HUES6 (cell line): ENCODE results near the gene KAT14.
"Not testable (repeated sequence)": the region's sequence is repeated elsewhere in the genome, so short reads cannot be mapped to it uniquely, and the experiment has no call there.

ENCODE experiments used
- H3K27ac ChIP-seq: 2 replicates; pipeline ENCODE4 v1.7.0; 2013; ENCODE audit warnings: low read depth, mild to moderate bottlenecking, low read length, inconsistent platforms
- H3K27me3 ChIP-seq: 2 replicates; pipeline ENCODE4 v1.6.1; 2013; ENCODE audit warnings: low read length; ENCODE audit not compliant: control insufficient read depth, insufficient read depth
- H3K36me3 ChIP-seq: 2 replicates; pipeline ENCODE4 v1.6.1; 2013; ENCODE audit warnings: low read length; ENCODE audit not compliant: control insufficient read depth, insufficient read depth
- H3K4me1 ChIP-seq: 2 replicates; pipeline ENCODE4 v1.6.1; 2013; ENCODE audit warnings: low read length; ENCODE audit not compliant: control insufficient read depth, insufficient read depth
- H3K4me3 ChIP-seq: 2 replicates; pipeline ENCODE4 v1.5.1; 2013; ENCODE audit warnings: low read depth, low read length
- H3K9ac ChIP-seq: one replicate; pipeline ENCODE4 v1.6.1; 2013; ENCODE audit warnings: mild to moderate bottlenecking, low read length
- H3K9me3 ChIP-seq: 2 replicates; pipeline ENCODE4 v1.6.1; 2013; ENCODE audit warnings: low read depth, low read length; ENCODE audit not compliant: control insufficient read depth, insufficient read depth

KAT14 gene

GRCh38 chr20:18190338-18191233 is 52.9 kb downstream of the KAT14 start:
- no peak overlapping the region for H3K27ac ChIP-seq
- H3K9ac ChIP-seq = no peak overlapping the region
- H3K4me3 ChIP-seq = no peak overlapping the region
- no peaks in the 10 kb centered on the region for H3K27me3 ChIP-seq
- H3K4me1 ChIP-seq = no peaks in the 10 kb centered on the region
- H3K9me3 ChIP-seq = peaks cover 6% of the 10 kb centered on the region; the same call in 1 of the 2 replicates
- H3K36me3 ChIP-seq = peaks cover 40% of the 10 kb centered on the region

- Histone ChIP-seq H3K4me1 (no peaks in the 10 kb centered on the region), H3K9ac (no peak overlapping the region), H3K9me3 (peaks cover 6% of the 10 kb centered on the region; the same call in 1 of the 2 replicates), H3K36me3 (peaks cover 33% of the 10 kb centered on the region), H3K27me3 (no peaks in the 10 kb centered on the region), H3K4me3 (no peak overlapping the region), H3K27ac (no peak overlapping the region)
Measured at GRCh38 chr20:18191306-18191705, 53.6 kb downstream of the KAT14 start.

GRCh38 chr20:18194461-18194860 is 56.8 kb downstream of the KAT14 start:
- not testable (repeated sequence) for H3K9me3 ChIP-seq, H3K27ac ChIP-seq, H3K4me1 ChIP-seq, H3K9ac ChIP-seq, H3K27me3 ChIP-seq, H3K4me3 ChIP-seq
- peaks cover 12% of the 10 kb centered on the region for H3K36me3 ChIP-seq

GRCh38 chr20:18195931-18196330 is 58.3 kb downstream of the KAT14 start:
- H3K4me1 ChIP-seq = no peaks in the 10 kb centered on the region
- no peak overlapping the region for H3K27ac ChIP-seq
- no peaks in the 10 kb centered on the region for H3K27me3 ChIP-seq
- peaks cover 4% of the 10 kb centered on the region; the same call in 1 of the 2 replicates for H3K36me3 ChIP-seq
- H3K4me3 ChIP-seq = no peak overlapping the region
- no peak overlapping the region for H3K9ac ChIP-seq
- H3K9me3 ChIP-seq = peaks cover 6% of the 10 kb centered on the region; the same call in 1 of the 2 replicates

- H3K9me3 ChIP-seq = peaks cover 14% of the 10 kb centered on the region
- H3K27me3 ChIP-seq = no peaks in the 10 kb centered on the region
- no peaks in the 10 kb centered on the region for H3K36me3 ChIP-seq
- no peak overlapping the region for H3K9ac ChIP-seq
- H3K4me1 ChIP-seq = no peaks in the 10 kb centered on the region
- H3K27ac ChIP-seq = no peak overlapping the region
- no peak overlapping the region for H3K4me3 ChIP-seq
Measured at GRCh38 chr20:18197382-18198070, 59.9 kb downstream of the KAT14 start.

- H3K9me3 ChIP-seq = peaks cover 8% of the 10 kb centered on the region
- H3K36me3 ChIP-seq = no peaks in the 10 kb centered on the region
- no peak overlapping the region for H3K27ac ChIP-seq
- no peaks in the 10 kb centered on the region; the same call in 1 of the 2 replicates for H3K4me1 ChIP-seq
- H3K27me3 ChIP-seq = no peaks in the 10 kb centered on the region
- H3K4me3 ChIP-seq = no peak overlapping the region
- H3K9ac ChIP-seq = no peak overlapping the region
Measured at GRCh38 chr20:18202966-18203365, 65.3 kb downstream of the KAT14 start.

- not testable (repeated sequence) for H3K27me3 ChIP-seq, H3K36me3 ChIP-seq, H3K4me1 ChIP-seq, H3K27ac ChIP-seq, H3K9me3 ChIP-seq, H3K4me3 ChIP-seq, H3K9ac ChIP-seq
Measured at GRCh38 chr20:18203700-18204099, 66.0 kb downstream of the KAT14 start.

- H3K4me3 ChIP-seq = no peak overlapping the region
- no peak overlapping the region for H3K27ac ChIP-seq
- H3K9ac ChIP-seq = no peak overlapping the region
- H3K27me3 ChIP-seq = no peaks in the 10 kb centered on the region
- 0 out of 2 replicates have a peak, but pooled peaks cover 3% of the 10 kb centered on the region for H3K9me3 ChIP-seq
- H3K4me1 ChIP-seq = no peaks in the 10 kb centered on the region
- H3K36me3 ChIP-seq = no peaks in the 10 kb centered on the region
Measured at GRCh38 chr20:18213002-18213401, 75.3 kb downstream of the KAT14 start.

- no peaks in the 10 kb centered on the region for H3K36me3 ChIP-seq
- no peak overlapping the region for H3K4me3 ChIP-seq
- 0 out of 2 replicates have a peak, but pooled peaks cover 3% of the 10 kb centered on the region for H3K9me3 ChIP-seq
- no peak overlapping the region for H3K27ac ChIP-seq
- H3K9ac ChIP-seq = no peak overlapping the region
- no peaks in the 10 kb centered on the region for H3K27me3 ChIP-seq
- no peaks in the 10 kb centered on the region for H3K4me1 ChIP-seq
Measured at GRCh38 chr20:18215566-18215965, 77.9 kb downstream of the KAT14 start.

- Histone ChIP-seq H3K27ac (no peak overlapping the region), H3K4me1 (no peaks in the 10 kb centered on the region), H3K4me3 (no peak overlapping the region), H3K36me3 (no peaks in the 10 kb centered on the region), H3K9ac (no peak overlapping the region), H3K27me3 (no peaks in the 10 kb centered on the region), H3K9me3 (0 out of 2 replicates have a peak, but pooled peaks cover 3% of the 10 kb centered on the region)
Measured at GRCh38 chr20:18218280-18218679, 80.6 kb downstream of the KAT14 start.

GRCh38 chr20:18223409-18223808 is 85.7 kb downstream of the KAT14 start:
- H3K36me3 ChIP-seq = no peaks in the 10 kb centered on the region
- H3K27ac ChIP-seq = no peak overlapping the region
- H3K4me1 ChIP-seq = peaks cover 14% of the 10 kb centered on the region
- H3K9ac ChIP-seq = no peak overlapping the region
- no peaks in the 10 kb centered on the region for H3K9me3 ChIP-seq
- H3K27me3 ChIP-seq = no peaks in the 10 kb centered on the region
- no peak overlapping the region for H3K4me3 ChIP-seq
